ENCODE results near the gene EIF4A3. TPM values are rescaled to one million over a fixed set of nuclear protein-coding genes. Genes with fewer than 3 reads are reported as not detected.

EIF4A3 gene
- total RNA-seq, 1 experiment from 2014 or later = 86.7 TPM

DNA sequence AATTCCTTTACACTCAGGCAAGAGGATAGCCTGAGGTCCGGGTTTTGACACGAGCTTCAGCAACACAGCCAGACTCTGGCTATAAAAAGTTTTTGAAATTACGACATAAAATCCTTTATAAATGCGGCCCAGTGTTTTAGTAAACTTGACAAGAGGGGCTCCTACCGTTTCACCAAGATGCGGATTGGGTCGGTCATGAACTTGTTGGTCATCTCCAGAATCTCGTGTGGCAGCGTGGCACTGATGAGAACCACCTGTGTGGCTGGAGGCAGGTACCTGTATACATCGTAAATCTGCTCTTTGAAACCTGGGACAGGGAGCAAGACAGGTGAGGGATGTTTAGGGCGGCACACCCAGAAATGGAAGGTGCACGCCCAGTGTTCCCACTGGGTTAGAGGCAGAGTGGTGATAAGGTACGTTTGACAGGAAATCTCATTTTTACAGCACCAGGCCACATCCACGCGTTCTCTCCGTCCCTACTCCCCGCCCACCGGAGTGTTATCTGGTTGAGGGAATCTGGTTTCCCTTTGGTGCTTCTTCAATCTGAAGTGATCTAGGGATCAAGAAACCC is 8.0 kb downstream of the EIF4A3 start:
- no peak for DNase-seq (ENCODE audit: extremely low read depth, low read depth)

DNA sequence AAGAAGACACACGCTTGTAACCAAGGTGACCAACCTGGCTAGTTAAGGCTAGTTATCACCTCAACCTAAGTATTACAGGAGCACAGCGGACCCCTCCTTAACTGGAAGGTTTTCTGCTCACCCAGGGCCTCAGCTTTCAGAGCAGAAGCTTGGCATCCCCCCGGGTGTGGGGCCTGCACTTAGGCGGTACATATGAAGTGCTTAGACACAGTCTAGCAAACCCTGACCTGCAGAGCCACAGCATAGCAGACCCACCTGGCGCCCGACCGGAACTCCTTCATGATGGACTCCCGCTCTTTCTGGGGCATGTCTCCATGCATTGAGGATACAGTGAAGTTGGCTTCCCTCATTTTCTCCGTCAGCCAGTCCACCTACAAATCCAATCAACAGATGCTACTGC is 9.8 kb downstream of the EIF4A3 start:
- no peak for DNase-seq (ENCODE audit: extremely low read depth, low read depth)

DNA sequence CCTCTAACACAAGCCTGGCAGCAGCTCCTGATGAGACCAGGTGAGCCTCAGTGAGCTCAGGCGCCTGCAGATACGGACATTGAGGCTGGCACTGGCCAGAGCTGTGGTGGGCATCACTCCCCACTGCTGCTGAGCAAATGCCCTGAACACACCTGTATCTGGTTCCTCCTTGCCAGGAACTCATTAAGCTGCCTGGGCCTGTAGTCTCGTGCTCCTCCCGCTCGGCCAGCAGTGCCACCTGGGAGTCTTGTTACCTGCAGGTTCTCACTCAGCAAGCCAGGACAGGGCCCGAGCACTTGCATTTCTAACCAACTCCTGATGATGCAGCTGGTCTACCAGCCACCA is 13.3 kb downstream of the EIF4A3 start:
- no peak for DNase-seq (ENCODE audit: extremely low read depth, low read depth)

DNA sequence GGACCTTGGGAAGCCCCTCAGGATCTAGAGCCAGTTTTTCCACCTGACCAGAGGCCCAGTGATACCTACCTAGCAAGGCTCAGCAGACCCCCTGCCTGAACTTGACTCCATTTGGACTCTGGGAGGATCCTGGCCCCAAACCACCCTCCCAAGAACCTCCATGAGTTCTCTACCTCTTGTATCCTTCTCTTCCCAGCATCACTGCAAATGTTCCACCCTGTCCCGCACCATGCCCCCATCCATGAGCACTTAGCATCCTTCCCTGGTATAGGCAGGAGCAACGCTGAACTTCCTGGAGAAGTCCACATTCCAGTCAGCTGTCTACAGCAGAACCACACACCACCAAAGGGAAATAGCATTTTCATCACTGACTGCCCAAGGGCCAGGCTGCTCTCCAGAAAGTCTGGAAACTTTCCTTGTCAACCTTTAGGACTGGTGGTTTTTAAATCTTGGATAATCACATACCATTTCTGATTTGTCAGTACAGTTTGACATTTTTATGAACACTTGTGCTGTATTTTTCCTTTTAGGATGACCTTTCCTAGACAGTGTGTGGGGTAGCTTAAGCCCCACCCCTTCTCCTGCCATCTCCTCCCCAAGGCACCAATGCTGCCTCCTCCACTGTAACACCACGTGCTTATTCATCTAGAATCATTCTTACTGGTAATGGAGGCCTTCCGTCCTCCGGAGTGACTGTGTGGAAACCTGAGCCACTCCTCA is 13.9 kb downstream of the EIF4A3 start:
- no peak for DNase-seq (ENCODE audit: extremely low read depth, low read depth)

DNA sequence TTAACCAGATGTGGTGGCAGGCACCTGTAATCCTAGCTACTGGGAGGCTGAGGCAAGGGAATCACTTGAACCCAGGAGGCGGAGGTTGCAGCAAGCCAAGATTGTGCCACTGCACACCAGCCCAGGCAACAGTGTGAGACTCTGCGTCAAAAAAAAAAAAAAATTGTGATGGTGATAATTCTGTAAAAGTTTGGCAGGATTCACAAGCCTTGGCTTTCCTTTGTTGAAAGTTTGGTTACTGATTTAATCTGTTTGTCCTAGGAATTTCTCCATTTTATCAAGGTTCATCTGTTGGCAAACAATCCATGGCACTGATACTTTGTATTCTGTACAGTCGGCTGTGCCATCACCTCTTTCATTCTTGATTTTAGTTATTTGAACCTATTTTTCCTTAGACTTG is 15.9 kb downstream of the EIF4A3 start:
- DNase-seq (ENCODE audit: extremely low read depth, low read depth) = no peak

DNA sequence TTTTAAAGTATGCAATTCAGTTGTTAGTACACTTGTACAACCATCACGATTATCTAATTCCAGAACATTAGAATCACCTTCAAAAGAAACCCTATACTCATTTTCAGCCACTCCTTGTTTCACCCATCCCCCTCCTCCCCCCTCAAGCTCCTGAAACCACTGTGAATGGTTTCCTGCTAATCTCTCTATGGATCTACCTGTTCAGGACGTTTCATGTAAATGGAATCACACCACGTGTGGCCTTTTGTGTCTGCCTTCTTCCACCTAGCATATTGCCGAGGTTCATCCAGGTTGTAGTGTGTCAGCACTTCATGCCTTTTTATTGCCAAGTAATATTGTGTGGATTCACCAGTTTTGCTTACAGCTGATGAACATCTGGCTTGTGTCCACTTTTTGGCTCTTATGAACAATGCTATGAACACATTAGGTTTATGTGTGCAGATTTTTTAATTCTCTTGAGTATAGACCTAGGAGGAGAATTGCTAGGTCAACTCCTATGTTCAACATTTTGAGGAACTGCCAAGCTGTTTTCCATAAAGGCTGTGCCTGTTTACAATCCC is 17.8 kb downstream of the EIF4A3 start:
- DNase-seq (ENCODE audit: extremely low read depth, low read depth) = no peak

DNA sequence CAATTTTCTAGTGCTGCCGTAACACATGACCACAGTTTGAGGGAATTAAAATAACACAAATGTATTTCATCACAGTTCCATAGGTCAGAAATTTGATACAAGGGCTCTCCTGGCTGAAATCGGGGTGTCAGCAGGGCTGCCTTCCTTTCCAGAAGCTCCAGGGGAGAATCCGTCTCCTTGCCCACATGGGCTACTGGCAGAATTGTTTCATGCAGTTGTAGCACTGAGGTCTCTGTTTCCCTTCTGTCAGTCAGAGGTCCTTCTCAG is 20.5 kb downstream of the EIF4A3 start:
- no peak for DNase-seq (ENCODE audit: extremely low read depth, low read depth)

DNA sequence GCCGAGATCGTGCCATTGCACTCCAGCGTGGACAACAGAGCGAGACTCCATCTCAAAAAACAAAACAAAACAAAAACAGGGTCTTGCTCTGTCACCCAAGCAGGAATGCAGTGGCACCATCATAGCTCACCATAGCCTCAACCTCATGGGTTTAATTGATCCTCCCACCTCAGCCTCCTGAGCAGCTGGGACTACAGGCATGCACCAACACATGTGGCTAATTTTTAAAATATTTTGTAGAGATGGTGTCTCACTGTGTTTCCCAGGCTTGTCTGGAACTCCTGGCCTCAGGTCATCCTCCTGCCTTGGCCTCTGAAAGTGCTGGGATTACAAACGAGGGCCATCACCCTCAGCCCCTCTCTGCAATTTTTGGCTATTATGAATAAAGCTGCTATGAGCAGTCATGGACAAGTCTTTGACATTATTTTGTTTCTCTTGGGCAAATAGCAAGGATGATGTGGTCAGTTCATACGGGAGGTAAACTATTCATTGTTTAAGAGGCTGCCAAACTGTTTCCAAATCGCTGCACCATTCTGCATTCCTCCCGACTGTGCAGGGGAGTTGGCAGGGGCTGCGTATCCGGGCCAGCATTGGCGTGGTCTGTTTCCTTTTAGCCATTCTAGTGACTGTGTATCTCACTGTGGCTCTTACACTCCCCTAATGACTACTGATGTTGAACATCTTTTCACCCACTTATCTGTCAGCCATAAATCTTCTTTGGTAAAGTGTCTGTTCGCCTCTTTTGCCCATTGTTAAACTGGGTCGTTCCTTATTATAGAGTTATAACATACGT is 21.1 kb downstream of the EIF4A3 start:
- no peak for DNase-seq (ENCODE audit: extremely low read depth, low read depth)

DNA sequence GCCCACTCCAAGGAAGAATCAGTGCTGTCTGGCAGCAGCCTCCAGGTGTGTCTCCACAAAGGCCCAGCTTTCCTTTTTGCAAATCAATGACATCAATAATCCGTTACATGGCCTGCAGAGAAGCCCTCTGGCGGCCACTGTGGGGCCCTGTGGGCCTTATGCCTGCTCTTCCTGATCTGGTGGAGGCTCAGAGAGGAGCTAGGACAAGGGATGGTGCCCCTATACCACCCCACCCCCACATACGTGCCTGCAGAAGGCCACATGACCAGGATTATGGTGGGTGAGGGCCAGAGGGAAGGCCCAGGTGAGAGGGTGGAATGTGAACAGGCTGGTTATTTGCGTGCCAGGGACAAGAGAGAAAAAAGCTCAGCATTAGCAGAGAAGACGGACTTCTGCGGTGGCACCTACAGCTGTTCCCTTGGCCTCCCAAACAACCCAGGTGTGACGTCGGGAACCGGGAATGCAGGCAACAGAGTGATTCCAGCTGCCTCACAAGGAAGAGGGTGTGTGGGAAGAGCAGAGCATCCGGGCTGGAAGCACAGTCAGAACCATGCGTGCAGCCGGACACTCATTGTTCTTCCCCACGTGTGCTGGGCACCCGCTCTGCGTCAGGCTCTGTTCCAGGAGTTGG is 22.5 kb downstream of the EIF4A3 start:
- no peak for DNase-seq (ENCODE audit: extremely low read depth, low read depth)

DNA sequence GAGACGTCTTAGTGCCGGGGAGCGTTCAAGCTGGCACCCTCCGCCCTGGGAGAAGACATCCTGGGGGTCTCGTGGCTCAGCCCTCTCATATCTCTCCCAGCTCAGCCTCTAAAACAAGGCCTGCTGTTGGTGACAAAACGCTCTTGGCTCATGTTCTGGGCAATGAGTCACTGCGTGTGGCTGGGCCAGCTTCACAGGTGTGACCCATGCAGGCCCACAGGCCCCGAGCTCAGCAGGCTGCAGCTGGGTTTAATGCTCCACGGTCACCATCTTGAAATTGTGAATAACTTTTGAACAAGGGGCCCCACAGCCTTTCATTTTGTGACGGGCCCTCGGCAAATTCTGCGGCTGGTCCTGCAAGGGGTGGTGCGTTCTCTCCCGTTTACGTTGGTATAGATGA is 23.1 kb downstream of the EIF4A3 start:
- DNase-seq (ENCODE audit: extremely low read depth, low read depth) = no peak

DNA sequence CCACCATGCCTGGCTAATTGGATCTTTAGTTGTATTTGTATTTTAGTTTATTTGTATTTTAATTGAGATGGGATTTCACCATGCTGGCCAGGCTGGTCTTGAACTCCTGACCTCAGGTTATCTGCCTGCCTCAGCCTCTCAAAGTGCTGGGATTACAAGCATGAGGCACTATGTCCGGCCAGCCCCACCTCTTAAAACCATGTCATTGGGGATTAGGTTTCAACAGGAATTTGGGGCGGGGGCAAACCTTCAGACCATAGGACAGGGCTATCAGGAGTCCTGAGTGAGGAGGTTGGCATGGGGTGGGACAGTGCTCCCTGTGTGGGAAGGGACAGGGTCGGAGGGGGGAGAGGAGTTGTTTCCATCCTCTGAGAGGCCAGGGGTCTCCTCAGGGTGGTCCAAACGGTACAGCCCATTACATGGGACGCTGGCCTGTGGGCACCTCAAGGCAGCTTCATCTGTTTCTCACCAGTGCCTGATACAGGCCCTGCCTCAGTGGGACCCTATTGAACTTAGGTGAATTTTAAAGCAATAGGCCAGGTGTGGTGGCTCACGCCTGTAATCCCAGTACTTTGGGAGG is 23.9 kb downstream of the EIF4A3 start:
- no peak for DNase-seq (ENCODE audit: extremely low read depth, low read depth)

DNA sequence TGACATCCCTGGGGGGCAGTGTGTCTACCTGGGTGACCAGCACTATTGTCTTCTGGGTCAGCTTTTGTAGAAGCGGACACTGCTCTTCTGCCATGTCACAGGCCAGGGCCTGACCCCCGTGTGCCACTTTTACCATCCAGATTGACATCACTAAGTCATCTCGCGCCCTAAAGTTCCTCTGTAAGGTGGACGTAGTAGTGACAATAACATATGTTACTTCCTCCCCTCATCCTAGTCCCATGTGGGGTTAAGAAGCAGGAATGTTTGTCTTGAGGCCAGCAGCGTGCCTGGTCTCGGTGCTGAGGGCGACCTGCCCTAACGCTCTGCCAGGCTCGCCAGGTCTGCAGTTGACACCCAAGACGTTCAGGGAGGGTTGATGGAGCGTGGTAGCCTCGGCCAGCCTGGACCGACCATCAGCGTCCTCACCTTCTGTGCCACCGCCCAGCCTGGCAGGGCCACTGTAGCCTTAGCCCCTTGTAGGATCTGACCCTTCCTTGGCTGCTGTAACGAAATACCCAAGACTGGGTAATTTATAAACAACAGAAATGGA is 24.8 kb downstream of the EIF4A3 start:
- DNase-seq (ENCODE audit: extremely low read depth, low read depth) = no peak

DNA sequence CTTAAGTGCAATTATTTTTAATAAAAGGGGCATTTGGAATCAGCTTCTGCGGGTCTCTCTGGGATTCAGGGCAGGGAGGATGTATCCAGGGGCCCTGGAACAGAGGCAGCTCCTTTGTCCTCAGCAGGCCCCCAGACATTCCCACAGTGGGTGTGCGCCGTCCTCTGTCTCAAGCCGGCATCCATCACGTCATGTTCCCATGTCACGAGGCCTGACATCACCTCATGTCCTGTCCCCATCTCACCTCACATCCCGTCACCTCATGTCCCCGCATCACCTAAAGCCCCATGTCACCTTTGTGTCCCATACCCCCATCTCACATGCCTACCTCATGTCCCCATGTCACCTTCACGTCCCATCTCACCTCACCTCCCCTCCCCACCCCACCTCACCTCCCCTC is 27.1 kb downstream of the EIF4A3 start:
- no peak for DNase-seq (ENCODE audit: extremely low read depth, low read depth)

DNA sequence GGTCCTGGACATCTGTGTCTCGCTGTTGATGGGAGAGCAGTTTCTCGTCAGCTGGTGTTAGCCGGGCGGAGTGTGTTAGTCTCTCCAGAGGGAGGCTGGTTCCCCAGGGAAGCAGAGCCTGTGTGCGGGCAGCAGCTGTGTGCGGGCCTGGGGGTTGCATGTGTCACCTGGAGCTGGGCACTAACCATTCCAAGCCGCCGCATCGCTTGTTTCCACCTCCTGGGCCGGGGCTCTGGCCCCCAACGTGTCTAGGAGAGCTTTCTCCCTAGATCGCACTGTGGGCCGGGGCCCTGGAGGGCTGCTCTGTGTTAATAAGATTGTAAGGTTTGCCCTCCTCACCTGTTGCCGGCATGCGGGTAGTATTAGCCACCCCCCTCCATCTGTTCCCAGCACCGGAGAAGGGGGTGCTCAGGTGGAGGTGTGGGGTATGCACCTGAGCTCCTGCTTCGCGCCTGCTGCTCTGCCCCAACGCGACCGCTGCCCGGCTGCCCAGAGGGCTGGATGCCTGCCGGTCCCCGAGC is 27.6 kb downstream of the EIF4A3 start:
- DNase-seq (ENCODE audit: extremely low read depth, low read depth) = no peak

DNA sequence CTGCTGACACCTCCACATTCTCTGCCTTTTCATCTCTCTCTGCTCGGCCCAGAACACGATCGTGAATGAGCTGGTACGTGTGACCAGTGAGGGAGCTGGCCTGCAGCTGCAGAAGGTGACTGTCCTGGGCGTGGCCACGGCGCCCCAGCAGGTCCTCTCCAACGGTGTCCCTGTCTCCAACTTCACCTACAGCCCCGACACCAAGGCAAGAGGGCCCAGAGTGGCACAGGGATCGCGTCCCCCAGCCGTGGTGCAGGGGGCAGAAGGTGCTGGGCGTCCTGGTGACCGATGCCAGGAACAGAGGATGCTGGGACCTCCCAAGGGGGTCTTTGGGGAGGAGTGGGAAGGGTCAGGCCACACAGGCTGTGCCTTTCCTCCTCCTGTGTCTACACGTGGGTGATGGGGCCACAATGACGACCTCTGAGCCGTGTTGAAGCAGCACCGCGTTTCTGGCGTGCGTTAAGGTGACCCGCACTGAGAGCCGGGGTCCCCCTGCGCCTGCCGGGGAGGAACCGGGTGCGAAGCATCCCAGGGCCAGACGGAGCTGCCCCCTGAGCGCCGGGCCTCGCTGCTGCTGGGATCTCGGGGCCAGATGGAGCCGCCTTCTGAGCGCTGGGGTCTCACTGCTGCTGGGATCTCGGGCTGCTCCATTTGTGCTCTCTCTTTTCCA is 28.2 kb downstream of the EIF4A3 start:
- DNase-seq (ENCODE audit: extremely low read depth, low read depth) = no peak

DNA sequence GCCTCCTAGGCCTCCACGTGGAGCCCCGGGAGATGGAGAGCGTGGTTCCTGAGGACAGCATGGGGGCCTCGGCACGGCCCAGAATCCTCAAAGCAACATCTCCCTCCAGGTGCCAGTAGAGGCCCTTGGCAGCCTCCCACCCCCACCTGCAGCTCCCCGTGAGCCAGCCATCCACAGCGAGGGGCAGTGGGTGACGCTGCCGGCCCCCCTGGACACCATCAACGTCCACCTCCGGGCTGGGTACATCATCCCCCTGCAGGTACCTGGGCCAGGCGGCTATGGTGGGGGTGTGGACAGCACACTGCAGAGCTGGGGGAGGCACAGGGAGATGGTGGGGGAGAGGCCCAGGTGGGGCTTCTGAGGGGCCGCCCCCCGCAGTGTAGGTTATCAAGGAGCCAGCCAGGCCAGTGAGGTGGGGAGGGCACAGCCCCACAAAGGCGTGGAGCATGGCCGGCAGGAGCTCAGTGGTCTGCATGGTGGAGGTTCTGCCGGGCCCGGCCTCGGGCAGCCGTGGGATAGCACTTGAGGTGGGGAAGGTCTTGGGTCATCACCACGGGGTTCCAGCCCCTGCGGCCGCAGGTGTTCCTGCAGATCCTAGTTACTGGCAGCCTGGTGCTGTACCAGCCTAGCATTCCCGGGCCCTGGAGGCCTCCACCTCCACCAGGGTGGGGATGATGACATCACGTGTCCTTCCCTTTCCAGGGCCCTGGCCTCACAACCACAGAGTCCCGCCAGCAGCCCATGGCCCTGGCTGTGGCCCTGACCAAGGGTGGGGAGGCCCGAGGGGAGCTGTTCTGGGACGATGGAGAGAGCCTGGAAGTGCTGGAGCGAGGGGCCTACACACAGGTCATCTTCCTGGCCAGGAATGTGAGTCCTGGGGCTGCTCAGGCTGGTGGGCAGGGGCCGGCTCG is 29.2 kb downstream of the EIF4A3 start:
- no peak for DNase-seq (ENCODE audit: extremely low read depth, low read depth)

DNA sequence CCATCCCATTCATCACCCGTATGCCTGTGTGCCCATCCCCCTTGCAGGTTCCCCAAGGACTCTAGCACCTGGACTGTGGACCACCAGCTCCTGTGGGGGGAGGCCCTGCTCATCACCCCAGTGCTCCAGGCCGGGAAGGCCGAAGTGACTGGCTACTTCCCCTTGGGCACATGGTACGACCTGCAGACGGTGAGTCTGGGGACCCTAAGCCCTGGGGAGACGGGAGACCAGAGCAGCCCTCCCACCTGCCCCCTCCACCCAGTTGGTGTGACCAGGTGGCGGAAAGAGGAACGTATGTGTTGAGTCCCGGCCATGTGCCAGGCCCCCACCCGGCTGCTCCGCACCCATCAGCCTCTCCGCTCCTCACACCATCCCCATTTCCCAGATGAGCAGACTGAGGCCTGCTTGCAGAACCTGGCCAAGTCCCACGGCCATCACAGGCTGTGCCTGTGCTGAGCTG is 30.0 kb downstream of the EIF4A3 start:
- no peak for DNase-seq (ENCODE audit: extremely low read depth, low read depth)

DNA sequence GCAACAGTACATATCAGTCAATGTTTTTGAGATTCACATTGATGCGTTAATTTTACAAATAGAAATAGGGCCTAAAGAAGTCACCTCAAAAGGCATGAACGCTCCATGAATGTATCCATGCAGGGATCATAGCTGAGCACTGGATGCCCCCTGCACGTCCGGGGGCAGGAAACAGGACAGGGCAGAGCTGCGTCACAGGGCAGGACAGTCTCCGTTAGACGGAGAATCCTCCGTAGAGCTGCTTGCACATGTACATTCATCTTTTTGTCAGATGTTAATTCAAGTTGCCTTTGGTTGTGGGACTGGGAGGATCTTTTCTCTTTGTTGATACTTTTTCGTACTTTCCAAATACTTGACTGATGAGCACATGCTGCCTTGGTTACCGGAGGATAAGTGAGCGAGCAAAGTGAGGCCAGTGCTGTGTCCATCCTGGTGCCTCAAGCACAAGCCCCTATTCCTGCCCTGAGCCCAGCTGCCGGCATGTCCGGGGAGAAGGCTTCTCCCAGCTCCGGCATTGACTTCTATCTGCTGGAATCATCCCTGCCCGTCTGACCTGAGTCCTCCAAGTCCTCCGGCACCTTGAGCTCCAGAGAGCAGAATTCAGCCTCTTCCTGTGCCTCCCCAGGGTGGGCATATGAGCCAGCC is 30.5 kb downstream of the EIF4A3 start:
- no peak for DNase-seq (ENCODE audit: extremely low read depth, low read depth)
